ENCODE data around the gene LAS1L.

DNA sequence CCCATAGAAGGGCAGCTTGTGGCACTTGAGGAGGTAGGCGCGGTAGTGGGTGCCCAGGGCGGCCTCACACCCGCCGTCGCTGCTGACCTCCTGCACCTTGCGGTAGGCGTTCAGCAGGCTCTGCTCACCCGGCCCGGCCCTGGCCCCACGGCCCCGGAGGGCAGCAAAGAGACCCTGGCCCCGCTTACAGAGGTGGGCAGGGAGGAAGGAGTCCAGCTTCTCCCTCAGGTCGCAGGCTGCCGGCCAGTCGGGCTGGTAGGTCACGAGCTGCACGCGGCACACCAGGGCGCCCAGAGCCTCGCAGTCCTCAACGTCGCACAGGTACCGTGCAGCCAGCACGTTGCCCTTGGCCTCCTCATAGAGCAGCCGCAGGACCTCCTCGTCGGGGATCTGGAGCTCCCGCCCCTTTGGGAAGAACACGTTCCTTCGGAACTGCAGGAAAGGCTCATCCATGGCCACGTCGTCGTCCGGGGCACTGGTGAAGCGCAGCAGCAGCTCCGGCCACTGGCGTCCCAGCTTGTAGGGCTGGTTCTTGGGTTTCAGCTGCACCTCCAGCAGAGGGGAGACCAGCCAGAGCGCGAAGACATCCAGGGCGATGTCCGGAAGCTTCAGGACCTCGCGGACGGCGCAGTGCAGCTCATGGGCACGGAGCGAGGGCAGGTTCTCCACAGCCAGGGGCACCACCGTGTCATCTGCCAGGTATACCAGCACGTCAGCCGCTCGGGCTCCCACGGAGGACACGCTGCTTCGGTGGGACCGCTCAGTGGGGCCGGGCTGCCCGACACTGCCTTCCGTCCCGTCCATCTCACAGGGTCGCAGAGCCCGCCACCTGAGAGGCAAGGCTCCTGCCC, 17.1 kb upstream of the LAS1L start:
- TF ChIP-seq, protein P1, sequence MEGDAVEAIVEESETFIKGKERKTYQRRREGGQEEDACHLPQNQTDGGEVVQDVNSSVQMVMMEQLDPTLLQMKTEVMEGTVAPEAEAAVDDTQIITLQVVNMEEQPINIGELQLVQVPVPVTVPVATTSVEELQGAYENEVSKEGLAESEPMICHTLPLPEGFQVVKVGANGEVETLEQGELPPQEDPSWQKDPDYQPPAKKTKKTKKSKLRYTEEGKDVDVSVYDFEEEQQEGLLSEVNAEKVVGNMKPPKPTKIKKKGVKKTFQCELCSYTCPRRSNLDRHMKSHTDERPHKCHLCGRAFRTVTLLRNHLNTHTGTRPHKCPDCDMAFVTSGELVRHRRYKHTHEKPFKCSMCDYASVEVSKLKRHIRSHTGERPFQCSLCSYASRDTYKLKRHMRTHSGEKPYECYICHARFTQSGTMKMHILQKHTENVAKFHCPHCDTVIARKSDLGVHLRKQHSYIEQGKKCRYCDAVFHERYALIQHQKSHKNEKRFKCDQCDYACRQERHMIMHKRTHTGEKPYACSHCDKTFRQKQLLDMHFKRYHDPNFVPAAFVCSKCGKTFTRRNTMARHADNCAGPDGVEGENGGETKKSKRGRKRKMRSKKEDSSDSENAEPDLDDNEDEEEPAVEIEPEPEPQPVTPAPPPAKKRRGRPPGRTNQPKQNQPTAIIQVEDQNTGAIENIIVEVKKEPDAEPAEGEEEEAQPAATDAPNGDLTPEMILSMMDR (IDR thresholded peaks at IDR 0.05) = no peak
- TF ChIP-seq POLR2A (IDR thresholded peaks at IDR 0.05) = no peak

Data from tibial nerve (tissue), 3 donors.